ENCODE results near the gene ABHD6. TPM values are rescaled to one million over a fixed set of nuclear protein-coding genes. Genes with fewer than 3 reads are reported as not detected.

ABHD6 gene
- polyA plus RNA-seq, 1 experiment: 9.2 TPM

DNA sequence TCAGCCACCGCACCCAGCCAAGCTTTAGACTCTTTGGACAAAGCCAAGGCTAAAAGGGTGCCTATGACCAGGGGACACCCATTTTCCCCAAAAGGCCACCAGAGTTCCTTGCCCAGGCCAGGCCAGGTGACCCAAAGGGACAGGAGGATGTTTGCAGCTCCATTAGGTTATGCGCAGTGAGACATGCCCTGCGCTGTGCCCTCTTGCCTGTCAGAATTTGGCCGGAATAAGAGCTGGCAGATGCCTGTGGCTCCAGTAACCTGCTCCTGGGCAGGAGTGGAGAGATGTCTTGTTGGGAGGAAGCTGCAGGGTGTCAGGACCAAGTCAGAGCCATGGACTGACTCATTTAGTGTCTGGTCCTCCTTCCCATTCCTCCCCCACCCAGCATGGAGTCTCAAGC, 47.3 kb upstream of the ABHD6 start:
- ChIA-PET CTCF (interaction anchor here (0.6 to 9.9 kb wide), 5 partner anchors 13 to 126 kb away, joined by 3 to 240 read pairs (median 42); partner anchors contain the start of genes HTD2 and RPP14), POLR2A (no interaction called here)
- TF ChIP-seq, protein P1, sequence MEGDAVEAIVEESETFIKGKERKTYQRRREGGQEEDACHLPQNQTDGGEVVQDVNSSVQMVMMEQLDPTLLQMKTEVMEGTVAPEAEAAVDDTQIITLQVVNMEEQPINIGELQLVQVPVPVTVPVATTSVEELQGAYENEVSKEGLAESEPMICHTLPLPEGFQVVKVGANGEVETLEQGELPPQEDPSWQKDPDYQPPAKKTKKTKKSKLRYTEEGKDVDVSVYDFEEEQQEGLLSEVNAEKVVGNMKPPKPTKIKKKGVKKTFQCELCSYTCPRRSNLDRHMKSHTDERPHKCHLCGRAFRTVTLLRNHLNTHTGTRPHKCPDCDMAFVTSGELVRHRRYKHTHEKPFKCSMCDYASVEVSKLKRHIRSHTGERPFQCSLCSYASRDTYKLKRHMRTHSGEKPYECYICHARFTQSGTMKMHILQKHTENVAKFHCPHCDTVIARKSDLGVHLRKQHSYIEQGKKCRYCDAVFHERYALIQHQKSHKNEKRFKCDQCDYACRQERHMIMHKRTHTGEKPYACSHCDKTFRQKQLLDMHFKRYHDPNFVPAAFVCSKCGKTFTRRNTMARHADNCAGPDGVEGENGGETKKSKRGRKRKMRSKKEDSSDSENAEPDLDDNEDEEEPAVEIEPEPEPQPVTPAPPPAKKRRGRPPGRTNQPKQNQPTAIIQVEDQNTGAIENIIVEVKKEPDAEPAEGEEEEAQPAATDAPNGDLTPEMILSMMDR (IDR thresholded peaks at IDR 0.05; ENCODE audit: insufficient read depth, low read depth, low read length): no peak
- no peak overlapping the region for H3K4me3 ChIP-seq (ENCODE audit: low read depth, low read length)
- no peaks in the 10 kb centered on the region for H3K27me3 ChIP-seq (ENCODE audit: control insufficient read depth, insufficient read depth, low read length)
- no peak for DNase-seq (ENCODE audit: low read depth)
- H3K36me3 ChIP-seq (ENCODE audit: control insufficient read depth, insufficient read depth, low read length): no peaks in the 10 kb centered on the region

GRCh38 chr3:58190882-58191281, 46.7 kb upstream of the ABHD6 start:
- H3K27me3 ChIP-seq (ENCODE audit: control insufficient read depth, insufficient read depth, low read length): no peaks in the 10 kb centered on the region
- ChIA-PET CTCF (interaction anchor here (1.1 to 9.9 kb wide), 3 partner anchors 13 to 108 kb away, joined by 5 to 240 read pairs (median 69); no protein-coding TSS in a partner anchor), POLR2A (no interaction called here)
- H3K4me3 ChIP-seq (ENCODE audit: low read depth, low read length): no peak overlapping the region
- TF ChIP-seq, protein P1 (IDR thresholded peaks at IDR 0.05; ENCODE audit: insufficient read depth, low read depth, low read length): no peak
- H3K36me3 ChIP-seq (ENCODE audit: control insufficient read depth, insufficient read depth, low read length): no peaks in the 10 kb centered on the region
- DNase-seq (ENCODE audit: low read depth): no peak

DNA sequence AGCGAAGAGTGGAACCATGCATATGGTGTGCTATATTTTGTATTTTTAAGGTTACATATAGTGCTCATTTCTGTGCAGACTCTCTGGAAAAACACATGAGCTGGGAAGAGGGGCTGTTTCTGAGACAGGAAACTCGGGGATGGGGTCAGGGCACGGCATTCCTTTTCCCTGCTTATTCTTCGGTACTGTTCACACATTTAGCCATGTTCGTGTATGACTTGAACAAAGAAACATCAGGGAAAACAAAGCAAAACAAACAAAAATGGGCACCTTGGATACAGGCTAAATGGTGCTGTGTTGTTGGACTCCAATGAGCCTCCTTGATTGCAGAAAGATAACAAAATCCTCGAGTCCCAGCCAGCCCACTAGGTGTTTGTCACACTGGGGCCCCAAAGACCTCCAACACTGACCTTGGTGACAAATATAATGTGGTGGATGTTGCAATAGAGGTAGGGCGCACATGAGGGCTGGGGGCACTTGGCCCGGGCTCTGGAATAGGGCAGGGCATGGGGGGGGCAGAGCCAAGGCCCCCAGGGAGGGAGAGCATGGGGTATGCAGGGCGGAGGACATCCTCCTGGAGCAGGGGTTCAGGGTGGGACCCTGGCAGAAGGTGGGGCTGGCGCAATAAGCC, 46.1 kb upstream of the ABHD6 start:
- no peak for DNase-seq (ENCODE audit: low read depth)
- ChIA-PET CTCF (interaction anchor here (8.6 to 9.9 kb wide), 2 partner anchors 27 to 108 kb away, joined by 69 to 240 read pairs; no protein-coding TSS in a partner anchor), POLR2A (no interaction called here)
- TF ChIP-seq, protein P1 (IDR thresholded peaks at IDR 0.05; ENCODE audit: insufficient read depth, low read depth, low read length): no peak
- no peaks in the 10 kb centered on the region for H3K27me3 ChIP-seq (ENCODE audit: control insufficient read depth, insufficient read depth, low read length)
- H3K4me3 ChIP-seq (ENCODE audit: low read depth, low read length): no peak overlapping the region
- no peaks in the 10 kb centered on the region for H3K36me3 ChIP-seq (ENCODE audit: control insufficient read depth, insufficient read depth, low read length)

- H3K4me3 ChIP-seq (ENCODE audit: low read depth, low read length): no peak overlapping the region
- TF ChIP-seq, protein P1 (IDR thresholded peaks at IDR 0.05; ENCODE audit: insufficient read depth, low read depth, low read length): no peak
- H3K36me3 ChIP-seq (ENCODE audit: control insufficient read depth, insufficient read depth, low read length): no peaks in the 10 kb centered on the region
- ChIA-PET POLR2A (no interaction called here), CTCF (interaction anchor here (9.9 kb wide), 1 partner anchor 107 kb away, joined by 240 read pairs; no protein-coding TSS in a partner anchor)
- no peaks in the 10 kb centered on the region for H3K27me3 ChIP-seq (ENCODE audit: control insufficient read depth, insufficient read depth, low read length)
- DNase-seq (ENCODE audit: low read depth): no peak
These were observed 45.5 kb upstream of the ABHD6 start for GRCh38 chr3:58192069-58192468.

DNA sequence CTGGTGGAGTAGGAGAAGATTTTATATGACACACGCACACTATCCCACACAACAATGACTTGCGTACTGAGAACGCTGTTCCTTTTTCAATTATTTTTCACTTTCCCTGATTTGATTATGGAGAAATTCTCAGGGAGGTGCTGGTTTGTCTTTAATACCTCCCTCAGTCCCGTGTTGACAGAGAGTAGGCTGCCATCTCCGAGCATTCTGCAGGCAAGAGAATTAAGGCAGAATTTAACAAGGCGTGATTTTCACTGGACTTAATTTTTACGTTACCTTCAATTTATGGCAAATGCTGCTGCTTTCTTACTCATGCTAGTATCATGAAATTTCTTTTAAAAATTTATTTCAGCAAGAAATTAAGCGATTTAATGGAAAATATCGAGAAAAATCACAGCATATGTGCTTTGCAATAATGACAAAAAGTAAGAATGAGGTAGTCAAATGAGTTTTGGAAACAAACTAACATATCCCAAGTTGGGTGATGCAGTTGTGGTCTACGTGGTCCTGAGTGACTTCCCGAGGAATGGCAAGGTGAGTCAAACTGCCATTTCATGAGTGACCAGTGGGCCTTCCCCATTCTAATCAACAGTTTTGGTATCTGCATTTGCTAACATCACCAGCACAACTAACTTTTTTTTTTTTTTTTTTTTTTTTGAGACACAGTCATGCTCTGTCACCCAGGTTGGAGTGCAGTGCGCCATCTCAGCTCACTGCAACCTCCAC, 43.7 kb upstream of the ABHD6 start:
- ChIA-PET CTCF (interaction anchor here (1.0 to 1.4 kb wide), 3 partner anchors 16 to 112 kb away, joined by 4 to 8 read pairs (median 4); partner anchors contain the start of genes HTD2 and RPP14), POLR2A (no interaction called here)
- Histone ChIP-seq H3K27me3 (ENCODE audit: control insufficient read depth, insufficient read depth, low read length) (no peaks in the 10 kb centered on the region), H3K36me3 (ENCODE audit: control insufficient read depth, insufficient read depth, low read length) (no peaks in the 10 kb centered on the region), H3K4me3 (ENCODE audit: low read depth, low read length) (no peak overlapping the region)
- DNase-seq (ENCODE audit: low read depth): no peak
- TF ChIP-seq, protein P1 (IDR thresholded peaks at IDR 0.05; ENCODE audit: insufficient read depth, low read depth, low read length): no peak

Measured in BJ (cell line).